PC-3 (cell line): ENCODE measurements around the gene CYREN.

Source experiments
- CTCF ChIP-seq: fragments of 300-600 bp; sonication (generic); conservative IDR thresholded peaks from 2 replicates; pipeline ENCODE4 v1.5.1; 2017; ENCODE audit warnings: antibody characterized with exemption, low read depth, mild to moderate bottlenecking, low read length
- EZH2phosphoT487 ChIP-seq: fragments of 300-600 bp; sonication (generic); IDR thresholded peaks from 2 replicates; pipeline ENCODE4 v1.6.1; 2018; ENCODE audit warnings: mild to moderate bottlenecking, antibody characterized with exemption, low read length, borderline replicate concordance

GRCh38 chr7:135207406-135208101 lies 37.0 kb upstream of the CYREN start:
- TF ChIP-seq CTCF (no peak), EZH2phosphoT487 (no peak)
